ENCODE data around the gene DTNA.
"Not testable (repeated sequence)": the region's sequence is repeated elsewhere in the genome, so short reads cannot be mapped to it uniquely, and the experiment has no call there.

Gene DTNA

GRCh38 chr18:34709750-34710441, at the start of gene DTNA:
Gene DTNA (plus strand): TSS chr18:34710298. CDS start chr18:34755977, 45,679 bp downstream.
- no peak for DNase-seq (ENCODE audit: low read depth in 2 of 2)

DNA sequence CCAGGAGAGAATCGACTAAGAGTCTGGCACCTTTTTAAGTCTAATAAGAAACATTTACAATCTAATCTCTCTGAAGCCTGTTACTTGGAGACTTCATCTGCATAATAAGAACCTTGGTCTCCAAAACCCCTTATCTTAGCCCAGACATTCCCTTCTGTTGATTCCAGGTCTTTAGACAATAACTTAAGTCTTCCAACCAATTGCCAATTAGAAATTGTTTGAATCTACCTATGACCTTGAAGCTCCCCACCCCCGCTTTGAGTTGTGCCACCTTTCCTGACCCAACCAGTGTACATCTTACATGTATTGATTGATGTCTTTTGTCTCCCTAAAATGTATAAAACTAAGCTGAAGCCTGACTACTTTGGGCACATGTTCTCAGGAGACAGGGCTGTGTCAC, 49.5 kb upstream of the DTNA start:
- no peak for DNase-seq (ENCODE audit: low read depth in 2 of 2)

- DNase-seq (ENCODE audit: low read depth in 2 of 2) = no peak
Measured at GRCh38 chr18:34661464-34662087, 48.5 kb upstream of the DTNA start.

DNA sequence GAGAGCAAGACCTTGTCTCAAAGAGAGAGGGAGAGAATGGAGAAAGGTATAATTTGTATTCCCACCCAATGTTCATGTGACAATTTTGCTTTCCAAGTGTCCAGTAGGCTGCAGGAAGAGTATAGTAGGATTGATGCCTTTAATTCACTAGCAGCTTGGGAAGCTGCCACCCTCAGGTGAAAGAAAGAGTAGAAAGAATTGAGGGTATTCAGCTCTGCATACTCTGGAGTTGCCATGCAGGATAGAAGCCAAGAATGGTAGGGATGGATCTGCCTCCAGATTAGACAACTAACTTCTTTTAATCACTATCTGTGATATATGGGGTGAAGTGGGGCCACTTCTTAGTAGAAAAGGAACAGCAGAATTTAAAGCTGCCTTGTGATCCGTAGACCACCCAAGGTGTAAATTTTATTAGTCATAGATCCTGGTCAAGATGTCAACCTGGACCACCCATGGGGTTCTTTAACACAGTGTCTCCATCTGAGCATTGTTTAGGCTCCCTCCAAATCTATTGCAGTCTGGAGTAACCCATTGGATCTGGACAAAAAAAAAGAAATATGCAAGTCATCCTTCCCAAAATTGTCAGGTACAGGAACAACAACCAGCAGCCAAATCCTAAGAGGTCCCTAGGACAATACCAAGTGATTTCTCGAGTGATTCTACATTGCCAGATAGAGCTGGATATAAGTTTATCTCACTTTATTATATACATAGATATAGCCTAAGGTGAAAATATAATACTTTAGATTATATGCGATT, 33.1 kb upstream of the DTNA start:
- no peak for DNase-seq (ENCODE audit: low read depth in 2 of 2)

- not testable (repeated sequence) for DNase-seq (ENCODE audit: low read depth in 2 of 2)
Measured at GRCh38 chr18:34689750-34690149, 20.3 kb upstream of the DTNA start.

DNA sequence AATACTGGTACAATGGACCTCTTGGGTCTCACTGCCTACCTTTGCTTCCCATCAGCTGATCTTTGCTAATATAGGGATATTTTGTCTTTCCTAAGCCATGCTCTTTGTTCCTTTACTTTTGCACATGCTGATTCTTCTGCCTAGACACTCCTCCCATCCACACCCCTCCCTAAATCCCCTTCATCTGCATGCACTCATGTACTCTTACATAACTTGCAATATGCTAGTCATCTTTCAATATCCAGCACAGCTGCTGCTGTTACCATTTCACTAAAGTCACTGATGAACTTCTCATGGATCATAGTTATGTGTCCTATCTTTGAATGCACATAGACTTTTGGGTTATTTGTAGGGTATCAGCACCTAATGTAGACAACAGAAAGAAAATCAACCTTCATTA, 18.5 kb upstream of the DTNA start:
- no peak for DNase-seq (ENCODE audit: low read depth in 2 of 2)

GRCh38 chr18:34694591-34695165, 15.4 kb upstream of the DTNA start:
- DNase-seq (ENCODE audit: low read depth in 2 of 2) = no peak

GRCh38 chr18:34695310-34695709, 14.8 kb upstream of the DTNA start:
- DNase-seq (ENCODE audit: low read depth in 2 of 2) = no peak

DNA sequence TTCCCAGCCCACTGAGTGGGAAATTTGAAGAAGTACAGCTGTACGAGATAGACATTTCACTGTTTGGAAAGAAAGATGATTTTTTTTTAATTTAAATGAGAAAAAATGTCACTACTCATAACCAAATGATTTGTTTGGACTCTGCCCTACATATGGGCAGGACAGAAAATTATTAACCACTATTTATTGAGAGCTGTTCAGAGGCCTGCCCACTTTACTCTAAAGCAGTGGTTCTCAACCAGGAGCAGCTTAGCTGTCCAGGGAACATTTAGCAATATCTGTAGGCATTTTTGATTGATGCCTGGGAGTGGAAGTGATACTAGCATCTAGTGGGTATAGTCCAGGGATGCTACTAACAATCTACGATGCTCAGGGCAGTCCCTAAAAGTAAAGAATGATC, 13.4 kb upstream of the DTNA start:
- DNase-seq (ENCODE audit: low read depth in 2 of 2) = no peak

- no peak for DNase-seq (ENCODE audit: low read depth in 2 of 2)
Measured at GRCh38 chr18:34697233-34697632, 12.9 kb upstream of the DTNA start.

DNA sequence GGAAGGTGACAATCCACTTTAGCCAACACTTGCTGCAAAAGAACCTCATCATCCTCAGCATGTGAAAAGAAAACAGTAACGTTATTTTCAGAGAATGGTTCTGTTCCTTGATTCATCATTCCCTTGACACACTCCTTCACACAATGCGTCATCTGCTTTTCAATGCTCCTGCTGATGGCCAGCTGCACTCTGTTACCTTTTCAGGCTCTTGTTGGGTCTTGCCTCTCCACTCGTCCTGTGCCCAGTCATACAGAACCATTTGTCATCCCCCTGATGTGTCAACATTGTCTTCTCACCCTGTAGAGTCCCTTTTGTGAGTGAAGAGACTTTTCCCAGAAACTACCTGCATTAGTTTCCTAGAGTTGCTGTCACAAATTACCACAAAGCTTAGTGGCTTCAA, 12.2 kb upstream of the DTNA start:
- DNase-seq (ENCODE audit: low read depth in 2 of 2) = no peak

- DNase-seq (ENCODE audit: low read depth in 2 of 2) = no peak
Measured at GRCh38 chr18:34701911-34702310, 8.2 kb upstream of the DTNA start.

DNA sequence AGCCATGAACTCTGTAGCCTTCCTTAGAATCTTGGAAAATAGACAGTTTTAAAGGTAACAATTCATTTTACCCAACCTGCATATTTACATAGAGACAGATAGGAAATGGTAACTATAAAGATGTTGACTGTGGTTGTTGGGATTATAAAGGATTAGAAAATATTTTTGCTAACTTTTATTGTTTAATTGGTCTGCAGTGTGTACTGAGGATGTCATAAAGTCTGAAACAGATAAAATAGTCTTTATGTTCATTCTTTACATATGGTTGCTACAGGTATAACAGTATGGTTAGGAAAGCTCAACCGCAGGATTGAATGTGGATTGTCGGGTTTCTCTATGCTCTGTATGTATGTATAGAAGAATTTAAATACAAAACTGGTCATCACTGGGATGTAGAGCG, 7.3 kb upstream of the DTNA start:
- DNase-seq (ENCODE audit: low read depth in 2 of 2) = no peak

GRCh38 chr18:34704074-34704473, 6.0 kb upstream of the DTNA start:
- no peak for DNase-seq (ENCODE audit: low read depth in 2 of 2)

GRCh38 chr18:34704823-34705222, 5.3 kb upstream of the DTNA start:
- no peak for DNase-seq (ENCODE audit: low read depth in 2 of 2)

DNA sequence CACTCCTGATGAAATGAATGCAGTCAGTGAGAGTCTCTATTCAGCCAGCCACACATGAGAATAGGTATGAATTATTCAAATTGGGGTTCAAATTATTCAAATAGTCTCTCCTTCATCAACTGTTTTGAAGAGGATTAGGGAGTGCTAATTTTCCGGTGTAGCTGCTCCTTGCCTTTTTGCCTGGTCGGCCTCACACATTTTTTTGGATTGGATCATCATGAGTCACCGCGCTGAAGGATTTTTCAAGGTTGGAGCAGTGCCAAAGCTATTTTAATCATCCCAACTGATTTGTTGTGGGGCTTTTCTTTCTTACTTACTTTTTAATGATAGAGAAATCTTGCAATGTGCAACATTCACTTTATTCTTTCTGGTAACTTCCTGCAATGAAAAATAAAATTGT, 2.4 kb upstream of the DTNA start:
- no peak for DNase-seq (ENCODE audit: low read depth in 2 of 2)

- DNase-seq (ENCODE audit: low read depth in 2 of 2) = no peak
Measured at GRCh38 chr18:34709104-34709503, 994 bp upstream of the DTNA start.

- no peak for DNase-seq (ENCODE audit: low read depth in 2 of 2)
Measured at GRCh38 chr18:34710458-34710914, 388 bp downstream of the DTNA start.

DNA sequence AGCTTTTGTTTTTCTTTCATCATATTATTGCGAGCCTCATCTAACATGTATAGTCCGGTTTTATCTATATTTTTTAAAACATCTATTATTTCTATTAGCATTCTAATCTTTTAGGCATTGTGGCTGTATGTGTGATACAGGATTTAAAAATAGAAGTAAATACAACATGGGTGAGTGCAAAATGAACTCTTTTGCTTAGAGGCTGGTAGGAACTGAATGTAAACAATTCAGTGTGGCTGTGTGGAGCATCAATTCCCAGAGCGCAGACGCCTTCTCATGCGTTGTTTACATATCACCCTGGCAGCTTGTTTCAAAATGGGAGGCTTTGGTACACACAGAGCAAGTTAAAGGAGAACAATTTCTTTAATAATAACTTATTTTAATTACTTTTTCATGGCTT, 836 bp downstream of the DTNA start:
- no peak for DNase-seq (ENCODE audit: low read depth in 2 of 2)

- DNase-seq (ENCODE audit: low read depth in 2 of 2) = not testable (repeated sequence)
Measured at GRCh38 chr18:34716111-34716510, 6.0 kb downstream of the DTNA start.

DNA sequence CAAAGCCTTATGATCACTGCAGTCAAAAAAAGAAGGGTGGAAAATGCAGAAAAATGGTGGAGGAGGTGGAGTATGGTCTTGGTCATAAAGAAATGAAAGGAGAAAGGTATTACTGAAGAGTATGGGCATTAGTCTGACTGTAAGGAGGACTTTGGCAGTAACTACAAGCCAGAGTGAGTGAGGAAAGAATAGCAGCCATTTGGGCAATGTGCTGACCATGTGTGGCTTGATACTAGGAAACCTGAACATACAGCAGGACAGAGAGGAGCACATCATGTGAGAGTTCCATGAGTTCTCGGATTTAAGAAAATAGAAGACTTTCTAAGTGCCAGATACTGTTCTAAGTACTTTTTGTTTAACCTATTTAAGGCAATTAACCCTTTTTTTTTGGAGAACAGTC, 8.5 kb downstream of the DTNA start:
- DNase-seq (ENCODE audit: low read depth in 2 of 2) = no peak

DNA sequence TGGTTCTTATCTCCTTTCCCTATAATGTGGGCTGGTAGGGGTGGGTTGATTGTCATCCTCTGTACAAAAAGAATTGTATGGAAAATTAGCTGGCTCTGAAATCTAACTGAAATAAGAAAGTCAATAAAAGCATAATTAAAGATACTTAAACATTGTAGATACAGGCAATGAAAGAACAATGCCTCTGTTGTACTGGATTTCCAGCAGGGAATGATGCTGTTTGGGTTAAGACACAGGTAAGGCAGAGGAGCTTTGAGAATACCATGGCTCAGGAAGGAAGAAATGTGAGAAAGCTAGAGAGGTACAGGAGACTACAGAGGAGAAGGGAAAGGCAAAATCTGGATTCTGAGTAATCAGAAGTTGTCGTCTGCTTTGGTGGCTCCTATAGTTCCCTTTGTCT, 10.1 kb downstream of the DTNA start:
- DNase-seq (ENCODE audit: low read depth in 2 of 2) = no peak

GRCh38 chr18:34723143-34723542, 13.0 kb downstream of the DTNA start:
- no peak for DNase-seq (ENCODE audit: low read depth in 2 of 2)
